GM19397 (cell line): ENCODE measurements around the gene RIPK4.

Source experiments
- ATAC-seq: cut with Tn5 transposase; IDR thresholded peaks from one replicate; pipeline ENCODE4 v1.9.1; 2021; ENCODE audit warnings: mild to moderate bottlenecking, moderate library complexity; ENCODE audit not compliant: unreplicated experiment

Gene RIPK4

GRCh38 chr21:41769933-41770332 lies 3.1 kb upstream of the RIPK4 start:
- no peak for ATAC-seq

- no peak for ATAC-seq
Observed at GRCh38 chr21:41769521-41769920, 2.7 kb upstream of the RIPK4 start.

- no peak for ATAC-seq
Observed at GRCh38 chr21:41769111-41769510, 2.3 kb upstream of the RIPK4 start.

- ATAC-seq = no peak
Observed at GRCh38 chr21:41768437-41769042, 1.7 kb upstream of the RIPK4 start.

- ATAC-seq = no peak
Observed at GRCh38 chr21:41767606-41768436, 969 bp upstream of the RIPK4 start.

- no peak for ATAC-seq
Observed at GRCh38 chr21:41765973-41766882, 624 bp downstream of the RIPK4 start.

GRCh38 chr21:41765420-41765821 lies 1.4 kb downstream of the RIPK4 start:
- ATAC-seq = no peak

GRCh38 chr21:41764558-41765419 lies 2.1 kb downstream of the RIPK4 start:
- ATAC-seq = no peak

- ATAC-seq = no peak
Observed at GRCh38 chr21:41763996-41764395, 2.9 kb downstream of the RIPK4 start.

- no peak for ATAC-seq
Observed at GRCh38 chr21:41763398-41763931, 3.4 kb downstream of the RIPK4 start.

- ATAC-seq = no peak
Observed at GRCh38 chr21:41762753-41763152, 4.1 kb downstream of the RIPK4 start.

GRCh38 chr21:41761934-41762635 lies 4.8 kb downstream of the RIPK4 start:
- no peak for ATAC-seq

GRCh38 chr21:41761211-41761933 lies 5.5 kb downstream of the RIPK4 start:
- no peak for ATAC-seq

- ATAC-seq = no peak
Observed at GRCh38 chr21:41760411-41760810, 6.4 kb downstream of the RIPK4 start.

GRCh38 chr21:41759926-41760325 lies 6.9 kb downstream of the RIPK4 start:
- no peak for ATAC-seq

- ATAC-seq = no peak
Observed at GRCh38 chr21:41759214-41759840, 7.5 kb downstream of the RIPK4 start.

- ATAC-seq = no peak
Observed at GRCh38 chr21:41758550-41758949, 8.3 kb downstream of the RIPK4 start.

- ATAC-seq = no peak
Observed at GRCh38 chr21:41755934-41756773, 10.7 kb downstream of the RIPK4 start.
